Measurements from ENCODE around the gene TTN. TPM values are rescaled to one million over a fixed set of nuclear protein-coding genes. Genes with fewer than 3 reads are reported as not detected.

TTN gene
- total and polyA plus RNA-seq, 10 of the 15 experiments (the other 5 are each of a cell fraction or from before 2014, with no cell fraction given), result 0.15 to 9.0 (median 1.8) TPM

GRCh38 chr2:178478439-178479274 is 328.6 kb downstream of the TTN start, which contains the start of gene FKBP7 (continued):
- TF ChIP-seq BCL3 (IDR thresholded peaks at IDR 0.05; ENCODE audit: borderline replicate concordance, insufficient read depth, low read depth, low read length, poor library complexity, severe bottlenecking), result no peak
- no peak for TF ChIP-seq NR2C2 (IDR thresholded peaks at IDR 0.05; ENCODE audit: borderline replicate concordance, control insufficient read depth, insufficient read length, low read depth)
- peak; percentile 23 for TF ChIP-seq GATAD2B (conservative IDR thresholded peaks at IDR 0.05; ENCODE audit: low read depth)
- 0 out of 2 replicates have a peak, but pooled peaks have one; percentile 44 for TF ChIP-seq NFIC (IDR thresholded peaks at IDR 0.05; ENCODE audit: low read depth, low read length)
- TF ChIP-seq NKRF (conservative IDR thresholded peaks at IDR 0.05), result peak; percentile 79; the same call in 1 of the 2 replicates
- peak in 1 of 2 experiments; percentile 43; a peak in 1 of 4 replicates for TF ChIP-seq EP300 (IDR thresholded peaks at IDR 0.05; ENCODE audit: borderline replicate concordance in 1 of 2, control insufficient read depth in 1 of 2, low read depth in 2 of 2, low read length in 2 of 2)
- no peak for TF ChIP-seq FOS (IDR thresholded peaks at IDR 0.05; ENCODE audit: borderline replicate concordance, extremely low read depth, insufficient read length)
- no peak for TF ChIP-seq KAT2A (conservative IDR thresholded peaks at IDR 0.05; ENCODE audit: control insufficient read depth, low read depth, low read length)
- TF ChIP-seq MXI1 (IDR thresholded peaks at IDR 0.05; ENCODE audit: low read depth, low read length), result peak; percentile 91
- TF ChIP-seq ZNF384 (IDR thresholded peaks at IDR 0.05; ENCODE audit: borderline replicate concordance, low read depth, low read length), result peak; percentile 26; the same call in 1 of the 2 replicates
- peak; percentile 60; the same call in 1 of the 2 replicates for TF ChIP-seq NBN (IDR thresholded peaks at IDR 0.05)
- peak; percentile 8; the same call in 1 of the 2 replicates for TF ChIP-seq CBFB (IDR thresholded peaks at IDR 0.05; ENCODE audit: low read depth)
- peak; percentile 56; the same call in 1 of the 2 replicates for TF ChIP-seq SMAD5 (IDR thresholded peaks at IDR 0.05; ENCODE audit: low read depth)
- peak; percentile 99 for TF ChIP-seq ASH2L (IDR thresholded peaks at IDR 0.05; ENCODE audit: borderline replicate concordance, low read depth)
- TF ChIP-seq SIN3A (IDR thresholded peaks at IDR 0.05; ENCODE audit: low read depth, low read length), result peak; percentile 7; the same call in 1 of the 2 replicates
- TF ChIP-seq TAF1 (IDR thresholded peaks at IDR 0.05; ENCODE audit: borderline replicate concordance, low read depth, low read length), result no peak
- no peak for TF ChIP-seq ETV6 (conservative IDR thresholded peaks at IDR 0.05 in 1 of 2, IDR thresholded peaks at IDR 0.05 in 1 of 2; ENCODE audit: borderline replicate concordance in 1 of 2, low read depth in 1 of 2)
- peak; percentile 96 for TF ChIP-seq RBBP5 (conservative IDR thresholded peaks at IDR 0.05)
- TF ChIP-seq POLR2AphosphoS2 (IDR thresholded peaks at IDR 0.05; ENCODE audit: low read depth, low read length), result 0 out of 2 replicates have a peak, but pooled peaks have one; percentile 46
- TF ChIP-seq SREBF1 (IDR thresholded peaks at IDR 0.05; ENCODE audit: low read length), result no peak

All from GM12878 (cell line).